DOHH2 (cell line): ENCODE data around the gene VIT.

ENCODE experiments used
- H3F3A ChIP-seq: fragments of 200-600 bp; sonication (generic), shearing (Covaris generic); 2 replicates; pipeline ENCODE4 v1.6.0; 2016; ENCODE audit warnings: antibody characterized with exemption, mild to moderate bottlenecking; ENCODE audit not compliant: control insufficient read depth, insufficient read depth
- H3K27ac ChIP-seq: fragments of 200-600 bp; sonication (generic); 2 replicates; pipeline ENCODE4 v1.5.1; 2014; ENCODE audit warnings: low read depth, mild to moderate bottlenecking, low read length, moderate library complexity
- H3K27me3 ChIP-seq: fragments of 200-600 bp; sonication (generic); 2 replicates; pipeline ENCODE4 v1.6.1; 2014; ENCODE audit warnings: mild to moderate bottlenecking, low read length, mixed read lengths; ENCODE audit not compliant: control insufficient read depth
- H3K36me3 ChIP-seq: fragments of 200-600 bp; sonication (generic); 2 replicates; pipeline ENCODE4 v1.6.1; 2014; ENCODE audit warnings: mild to moderate bottlenecking, low read length, moderate library complexity, mixed read lengths; ENCODE audit not compliant: control insufficient read depth
- H3K4me1 ChIP-seq: fragments of 200-600 bp; sonication (generic); 2 replicates; pipeline ENCODE4 v1.6.1; 2014; ENCODE audit warnings: mild to moderate bottlenecking, low read length, mixed read lengths; ENCODE audit not compliant: control insufficient read depth
- H3K4me2 ChIP-seq: fragments of 200-600 bp; sonication (generic); 2 replicates; pipeline ENCODE4 v1.6.0; 2014; ENCODE audit warnings: mild to moderate bottlenecking, low read length, moderate library complexity
- H3K4me3 ChIP-seq: fragments of 200-600 bp; sonication (generic); 2 replicates; pipeline ENCODE4 v1.5.1; 2014; ENCODE audit warnings: mild to moderate bottlenecking, low read length, mixed read lengths
- H3K79me2 ChIP-seq: fragments of 200-600 bp; sonication (generic); 2 replicates; pipeline ENCODE4 v1.6.1; 2014; ENCODE audit warnings: mild to moderate bottlenecking, low read length, mixed read lengths; ENCODE audit not compliant: control insufficient read depth
- H3K9me2 ChIP-seq: fragments of 200-600 bp; sonication (generic); replicated peaks from 2 replicates; pipeline ENCODE4 v1.6.1; 2014; ENCODE audit warnings: mild to moderate bottlenecking, low read length, mixed read lengths; ENCODE audit not compliant: control insufficient read depth
- H3K9me3 ChIP-seq: fragments of 200-600 bp; sonication (generic); 2 replicates; pipeline ENCODE4 v1.6.1; 2014; ENCODE audit warnings: antibody characterized with exemption, low read length, mixed read lengths; ENCODE audit not compliant: control insufficient read depth, insufficient read depth
- H4K20me1 ChIP-seq: fragments of 200-600 bp; sonication (generic); 2 replicates; pipeline ENCODE4 v1.6.0; 2014; ENCODE audit warnings: low read depth, mild to moderate bottlenecking, antibody characterized with exemption, low read length, moderate library complexity; ENCODE audit not compliant: control insufficient read depth, insufficient read depth
- EZH2phosphoT487 ChIP-seq: fragments of 200-600 bp; sonication (generic); IDR thresholded peaks from 2 replicates; pipeline ENCODE4 v1.6.1; 2017; ENCODE audit warnings: borderline replicate concordance, mild to moderate bottlenecking, antibody characterized with exemption, low read length, moderate library complexity, mixed read lengths
- TF ChIP-seq, protein P1 (sequence below): fragments of 200-600 bp; sonication (generic); IDR thresholded peaks from one replicate; pipeline ENCODE4 v1.5.1; 2014; ENCODE audit warnings: antibody characterized with exemption, mild to moderate bottlenecking, low read depth, low read length; ENCODE audit not compliant: poor library complexity, severe bottlenecking

Gene VIT

DNA sequence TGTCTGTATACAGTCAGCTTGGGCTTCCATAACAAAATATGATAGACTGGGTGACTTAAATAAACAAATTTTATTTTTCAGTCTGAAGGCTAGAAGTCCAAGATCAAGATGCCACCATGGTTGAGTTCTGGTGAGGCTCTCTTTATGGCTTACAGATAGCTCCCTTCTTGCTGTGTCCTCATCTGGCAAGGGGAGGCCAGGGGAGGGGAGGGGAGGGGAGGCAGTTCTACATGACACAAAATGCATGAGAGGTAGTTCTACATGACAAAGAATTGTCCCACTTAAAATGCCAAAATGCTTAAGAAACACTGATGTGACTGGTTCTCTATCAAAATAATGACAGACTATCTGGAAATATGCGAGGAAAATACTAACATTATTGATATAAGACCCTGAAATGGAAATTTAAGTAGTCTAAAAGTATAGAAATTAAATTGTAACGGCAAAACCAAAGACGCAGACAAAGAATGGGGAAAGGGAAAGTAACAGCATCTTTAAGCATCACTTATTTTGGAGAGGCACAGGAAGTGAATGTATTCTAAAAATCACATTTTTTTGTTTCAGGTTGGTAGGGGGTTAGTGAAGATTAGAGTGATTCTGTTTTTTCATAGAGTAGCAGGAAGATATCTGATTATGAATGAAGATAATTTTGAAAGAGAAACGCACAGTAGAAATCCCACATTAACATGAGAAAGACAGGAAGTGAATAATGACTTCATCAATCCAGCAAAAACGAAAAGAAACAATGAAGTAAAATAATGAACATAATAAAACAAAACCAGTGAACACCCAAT is 138.4 kb downstream of the VIT start:
- no peak overlapping the region for H3K27ac ChIP-seq
- no peak for TF ChIP-seq EZH2phosphoT487
- TF ChIP-seq, protein P1, sequence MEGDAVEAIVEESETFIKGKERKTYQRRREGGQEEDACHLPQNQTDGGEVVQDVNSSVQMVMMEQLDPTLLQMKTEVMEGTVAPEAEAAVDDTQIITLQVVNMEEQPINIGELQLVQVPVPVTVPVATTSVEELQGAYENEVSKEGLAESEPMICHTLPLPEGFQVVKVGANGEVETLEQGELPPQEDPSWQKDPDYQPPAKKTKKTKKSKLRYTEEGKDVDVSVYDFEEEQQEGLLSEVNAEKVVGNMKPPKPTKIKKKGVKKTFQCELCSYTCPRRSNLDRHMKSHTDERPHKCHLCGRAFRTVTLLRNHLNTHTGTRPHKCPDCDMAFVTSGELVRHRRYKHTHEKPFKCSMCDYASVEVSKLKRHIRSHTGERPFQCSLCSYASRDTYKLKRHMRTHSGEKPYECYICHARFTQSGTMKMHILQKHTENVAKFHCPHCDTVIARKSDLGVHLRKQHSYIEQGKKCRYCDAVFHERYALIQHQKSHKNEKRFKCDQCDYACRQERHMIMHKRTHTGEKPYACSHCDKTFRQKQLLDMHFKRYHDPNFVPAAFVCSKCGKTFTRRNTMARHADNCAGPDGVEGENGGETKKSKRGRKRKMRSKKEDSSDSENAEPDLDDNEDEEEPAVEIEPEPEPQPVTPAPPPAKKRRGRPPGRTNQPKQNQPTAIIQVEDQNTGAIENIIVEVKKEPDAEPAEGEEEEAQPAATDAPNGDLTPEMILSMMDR, result no peak
- no peaks in the 10 kb centered on the region for H3K79me2 ChIP-seq
- no peak overlapping the region for H3K4me2 ChIP-seq
- H3K9me3 ChIP-seq, result no peaks in the 10 kb centered on the region
- H3F3A ChIP-seq, result no peaks in the 10 kb centered on the region
- H3K27me3 ChIP-seq, result no peaks in the 10 kb centered on the region
- H3K4me3 ChIP-seq, result no peak overlapping the region
- no peaks in the 10 kb centered on the region for H3K4me1 ChIP-seq
- H4K20me1 ChIP-seq, result no peaks in the 10 kb centered on the region
- no peaks in the 10 kb centered on the region for H3K36me3 ChIP-seq
- H3K9me2 ChIP-seq, result no peaks in the 10 kb centered on the region

DNA sequence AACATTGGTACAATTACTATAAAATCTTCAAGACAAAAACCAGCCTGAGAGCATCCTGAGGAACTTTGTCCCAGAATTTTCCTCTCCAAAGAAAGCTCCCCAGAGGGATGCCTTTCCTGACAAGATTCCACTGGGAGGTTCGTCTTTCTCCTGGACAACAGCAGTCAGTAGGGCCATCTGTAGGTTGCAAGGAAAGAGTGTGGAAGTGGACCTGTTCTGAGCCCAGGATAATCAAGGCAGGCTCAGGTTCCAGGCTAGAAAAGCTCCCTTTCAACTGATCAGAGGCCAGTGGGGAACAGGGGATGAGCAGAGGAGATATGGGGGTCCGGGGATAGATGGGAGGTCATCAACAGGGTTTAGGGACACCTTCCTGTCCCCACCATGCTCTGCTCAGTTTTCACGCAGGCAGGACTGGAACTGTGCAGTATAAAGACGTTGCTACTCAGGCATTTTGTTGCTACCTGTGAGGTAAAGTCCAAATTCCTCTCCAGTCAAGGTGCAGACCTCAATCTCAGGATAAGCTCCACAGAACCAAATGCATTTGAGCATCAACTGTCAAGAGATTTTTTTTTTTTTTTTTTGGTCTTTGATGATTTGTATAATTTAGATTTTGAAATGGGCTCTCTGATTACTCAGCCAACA is 143.6 kb downstream of the VIT start:
- Histone ChIP-seq H3K27me3 (no peaks in the 10 kb centered on the region), H3K4me1 (no peaks in the 10 kb centered on the region), H3K79me2 (no peaks in the 10 kb centered on the region), H4K20me1 (no peaks in the 10 kb centered on the region), H3K27ac (no peak overlapping the region), H3K4me2 (no peak overlapping the region), H3F3A (no peaks in the 10 kb centered on the region), H3K4me3 (no peak overlapping the region), H3K9me3 (no peaks in the 10 kb centered on the region), H3K36me3 (no peaks in the 10 kb centered on the region), H3K9me2 (no peaks in the 10 kb centered on the region)
- TF ChIP-seq EZH2phosphoT487, result no peak
- TF ChIP-seq, protein P1, result no peak

DNA sequence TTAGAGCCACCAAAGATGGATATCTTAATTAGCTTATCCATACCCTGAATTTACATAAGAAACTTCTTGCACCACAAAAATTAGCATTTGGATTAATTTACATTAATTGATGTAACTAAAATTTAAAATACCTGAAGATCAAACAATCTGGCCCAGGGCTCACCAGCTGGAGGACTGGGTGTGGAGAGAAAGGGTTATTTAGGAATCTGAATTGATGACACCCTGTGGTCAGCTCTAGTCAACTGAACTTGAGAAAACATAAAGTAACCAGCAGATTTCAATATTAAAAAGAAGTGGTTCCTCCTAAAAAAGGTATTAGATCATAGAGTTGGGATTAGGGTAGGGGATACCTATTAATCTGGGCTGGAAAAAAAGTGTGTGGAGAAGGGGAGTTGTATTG is 147.3 kb downstream of the VIT start:
- H3K4me2 ChIP-seq, result no peak overlapping the region
- H3K36me3 ChIP-seq, result peaks cover under 1% of the 10 kb centered on the region
- no peaks in the 10 kb centered on the region for H3K27me3 ChIP-seq
- H3F3A ChIP-seq, result no peaks in the 10 kb centered on the region
- H3K9me2 ChIP-seq, result no peaks in the 10 kb centered on the region
- H3K79me2 ChIP-seq, result no peaks in the 10 kb centered on the region
- H3K27ac ChIP-seq, result no peak overlapping the region
- no peaks in the 10 kb centered on the region for H3K9me3 ChIP-seq
- H4K20me1 ChIP-seq, result no peaks in the 10 kb centered on the region
- TF ChIP-seq, protein P1, result no peak
- no peak for TF ChIP-seq EZH2phosphoT487
- no peak overlapping the region for H3K4me3 ChIP-seq
- no peaks in the 10 kb centered on the region for H3K4me1 ChIP-seq
